ENCODE measurements around the gene BLM.
"Not testable (repeated sequence)": the region's sequence is repeated elsewhere in the genome, so short reads cannot be mapped to it uniquely, and the experiment has no call there.

BLM gene

DNA sequence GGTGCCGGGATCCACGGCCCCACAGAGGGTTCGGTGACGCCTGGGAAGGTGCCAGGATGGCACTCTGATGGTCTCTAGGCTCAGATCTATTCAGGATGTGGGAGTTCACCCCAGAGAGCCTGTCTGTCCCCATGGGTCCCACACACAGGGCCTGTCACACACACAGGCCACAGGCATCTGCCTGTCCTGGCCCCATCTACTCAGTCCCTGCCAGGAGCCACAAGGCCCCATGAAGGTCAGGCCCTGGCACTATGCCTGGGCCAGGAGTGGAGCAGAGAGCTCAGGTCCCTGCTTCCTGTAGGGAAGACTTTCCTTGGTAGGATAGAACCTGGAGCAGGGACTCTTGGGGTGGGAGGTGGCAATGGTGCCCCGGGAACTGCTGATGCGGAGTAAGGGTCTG is 102.2 kb downstream of the BLM start:
- Mint-ChIP-seq H3K4me3 (no peak overlapping the region), H3K4me1 (peaks cover 25% of the 10 kb centered on the region), H3K27ac (no peak overlapping the region), H3K36me3 (ENCODE audit: low read depth) (no peaks in the 10 kb centered on the region), H3K27me3 (ENCODE audit: low read depth, poor library complexity) (peaks cover 3% of the 10 kb centered on the region), H3K9me3 (no peaks in the 10 kb centered on the region)
- TF ChIP-seq, protein P1, sequence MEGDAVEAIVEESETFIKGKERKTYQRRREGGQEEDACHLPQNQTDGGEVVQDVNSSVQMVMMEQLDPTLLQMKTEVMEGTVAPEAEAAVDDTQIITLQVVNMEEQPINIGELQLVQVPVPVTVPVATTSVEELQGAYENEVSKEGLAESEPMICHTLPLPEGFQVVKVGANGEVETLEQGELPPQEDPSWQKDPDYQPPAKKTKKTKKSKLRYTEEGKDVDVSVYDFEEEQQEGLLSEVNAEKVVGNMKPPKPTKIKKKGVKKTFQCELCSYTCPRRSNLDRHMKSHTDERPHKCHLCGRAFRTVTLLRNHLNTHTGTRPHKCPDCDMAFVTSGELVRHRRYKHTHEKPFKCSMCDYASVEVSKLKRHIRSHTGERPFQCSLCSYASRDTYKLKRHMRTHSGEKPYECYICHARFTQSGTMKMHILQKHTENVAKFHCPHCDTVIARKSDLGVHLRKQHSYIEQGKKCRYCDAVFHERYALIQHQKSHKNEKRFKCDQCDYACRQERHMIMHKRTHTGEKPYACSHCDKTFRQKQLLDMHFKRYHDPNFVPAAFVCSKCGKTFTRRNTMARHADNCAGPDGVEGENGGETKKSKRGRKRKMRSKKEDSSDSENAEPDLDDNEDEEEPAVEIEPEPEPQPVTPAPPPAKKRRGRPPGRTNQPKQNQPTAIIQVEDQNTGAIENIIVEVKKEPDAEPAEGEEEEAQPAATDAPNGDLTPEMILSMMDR (IDR thresholded peaks at IDR 0.05) = no peak
- DNase-seq = no peak

DNA sequence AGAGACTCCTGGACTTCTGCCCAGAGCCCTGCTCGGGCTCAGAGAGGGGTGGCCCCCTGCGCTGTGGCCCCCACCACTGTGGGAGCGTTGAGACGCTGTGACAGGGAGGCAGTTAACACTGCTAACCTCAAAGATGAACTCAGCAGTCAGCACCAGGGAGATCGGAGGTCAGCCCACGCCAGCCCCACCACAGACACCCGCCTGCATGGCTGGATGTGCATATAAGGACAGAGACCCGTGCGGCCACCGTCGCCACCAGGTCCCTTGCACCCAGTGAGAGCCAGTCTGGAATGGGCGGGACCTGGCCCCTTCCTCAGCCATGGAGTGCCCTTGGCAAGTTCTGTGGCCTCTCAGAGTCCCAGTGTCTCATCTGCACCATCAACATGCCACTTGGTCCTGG is 102.7 kb downstream of the BLM start:
- Mint-ChIP-seq H3K27me3 (ENCODE audit: low read depth, poor library complexity) (peaks cover 3% of the 10 kb centered on the region), H3K9me3 (peaks cover 1% of the 10 kb centered on the region), H3K4me3 (no peak overlapping the region), H3K4me1 (peaks cover 25% of the 10 kb centered on the region), H3K27ac (no peak overlapping the region), H3K36me3 (ENCODE audit: low read depth) (no peaks in the 10 kb centered on the region)
- DNase-seq = no peak
- TF ChIP-seq, protein P1 (IDR thresholded peaks at IDR 0.05) = no peak

DNA sequence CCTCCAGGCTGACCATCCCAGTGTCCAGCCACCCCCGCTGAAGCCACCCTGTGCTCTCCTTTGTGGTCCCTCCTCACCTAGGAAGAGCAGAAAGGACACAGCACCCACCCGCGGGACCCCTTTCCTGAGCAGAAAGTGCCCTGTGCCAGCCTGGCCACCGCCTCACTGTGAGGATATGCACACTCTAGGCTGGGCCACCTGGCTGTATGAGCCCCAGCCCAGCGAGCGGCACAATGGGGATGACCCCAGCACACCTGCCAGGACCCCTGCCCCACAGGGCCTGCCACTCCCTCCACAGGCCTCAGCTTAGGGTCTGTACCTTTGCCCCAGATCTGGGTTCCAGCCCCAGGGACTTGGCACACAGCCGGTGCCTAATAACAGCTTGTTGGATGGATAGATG is 103.3 kb downstream of the BLM start:
- Mint-ChIP-seq H3K4me3 (no peak overlapping the region), H3K4me1 (peaks cover 25% of the 10 kb centered on the region), H3K36me3 (ENCODE audit: low read depth) (no peaks in the 10 kb centered on the region), H3K9me3 (peaks cover 3% of the 10 kb centered on the region), H3K27ac (no peak overlapping the region), H3K27me3 (ENCODE audit: low read depth, poor library complexity) (peaks cover 3% of the 10 kb centered on the region)
- no peak for DNase-seq
- TF ChIP-seq, protein P1 (IDR thresholded peaks at IDR 0.05) = no peak

DNA sequence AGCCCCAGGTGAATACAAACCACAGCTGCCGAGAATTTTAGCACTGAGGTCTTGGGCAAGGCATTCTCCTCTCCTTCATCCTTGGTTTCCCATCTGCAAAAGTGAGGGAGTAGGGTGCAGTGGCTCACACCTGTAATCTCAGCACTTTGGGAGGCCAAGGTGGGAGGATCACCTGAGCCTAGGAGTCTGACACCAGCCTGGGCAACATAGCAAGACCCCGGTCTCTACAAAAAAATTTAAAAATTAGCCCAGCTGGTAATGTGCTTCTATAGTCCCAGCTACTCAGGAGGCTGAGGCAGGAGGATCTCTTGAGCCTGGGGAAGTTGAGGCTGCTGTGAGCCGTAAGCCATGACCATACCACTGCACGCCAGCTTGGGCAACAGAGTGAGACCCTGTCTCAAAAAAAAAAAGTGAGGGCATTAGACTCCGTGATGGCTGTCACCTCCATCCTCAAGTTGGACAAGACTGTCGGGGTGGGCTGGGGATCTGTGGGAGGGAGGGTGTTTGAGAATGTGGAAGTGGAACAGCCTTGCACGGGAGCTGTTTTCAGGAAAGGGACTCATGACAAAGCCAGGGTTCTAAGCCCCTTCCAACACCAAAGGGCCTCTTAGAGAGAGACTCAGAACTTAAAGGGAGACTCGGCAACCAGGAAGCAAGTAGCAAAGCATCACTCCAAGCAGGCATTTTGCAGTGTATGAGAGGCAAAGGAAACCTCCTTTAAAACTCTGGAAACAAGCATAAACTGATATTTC is 105.2 kb downstream of the BLM start:
- TF ChIP-seq, protein P1 (IDR thresholded peaks at IDR 0.05) = no peak
- H3K4me3 Mint-ChIP-seq = no peak overlapping the region

DNA sequence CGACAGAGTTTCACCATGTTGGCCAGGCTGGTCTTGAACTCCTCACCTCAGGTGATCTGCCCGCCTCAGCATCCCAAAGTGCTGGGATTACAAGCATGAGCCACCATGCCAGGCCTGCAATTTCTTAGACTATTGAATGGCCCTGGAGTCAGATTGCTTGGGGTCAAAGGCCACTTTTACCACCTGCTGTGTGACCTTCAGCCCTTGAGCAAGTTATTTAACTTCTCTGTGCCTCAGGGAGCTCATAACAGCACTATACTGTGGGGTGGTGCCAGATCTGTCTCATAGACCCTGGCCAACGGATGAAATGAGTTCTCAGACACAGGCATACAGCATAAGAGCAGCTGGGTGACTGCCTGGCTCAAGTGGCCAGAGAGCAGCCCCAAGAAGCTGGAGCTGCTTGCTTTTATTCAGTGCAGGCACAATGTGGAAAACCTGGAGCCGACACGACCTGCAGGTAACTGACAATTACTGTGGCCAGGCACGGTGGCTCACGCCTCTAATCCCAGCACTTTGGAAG is 106.4 kb downstream of the BLM start:
- no peak for DNase-seq
- peaks cover 31% of the 10 kb centered on the region for H3K4me1 Mint-ChIP-seq
- H3K4me3 Mint-ChIP-seq = no peak overlapping the region
- peaks cover 3% of the 10 kb centered on the region for H3K27me3 Mint-ChIP-seq (ENCODE audit: low read depth, poor library complexity)
- no peaks in the 10 kb centered on the region for H3K36me3 Mint-ChIP-seq (ENCODE audit: low read depth)
- TF ChIP-seq, protein P1 (IDR thresholded peaks at IDR 0.05) = no peak
- H3K27ac Mint-ChIP-seq = no peak overlapping the region
- H3K9me3 Mint-ChIP-seq = peaks cover 9% of the 10 kb centered on the region

More for the DNA sequence above, 105.2 kb downstream of the BLM start:
- Mint-ChIP-seq H3K9me3 (peaks cover 9% of the 10 kb centered on the region), H3K27ac (no peak overlapping the region), H3K4me1 (peaks cover 25% of the 10 kb centered on the region), H3K36me3 (ENCODE audit: low read depth) (no peaks in the 10 kb centered on the region), H3K27me3 (ENCODE audit: low read depth, poor library complexity) (peaks cover 3% of the 10 kb centered on the region)
- DNase-seq = no peak

DNA sequence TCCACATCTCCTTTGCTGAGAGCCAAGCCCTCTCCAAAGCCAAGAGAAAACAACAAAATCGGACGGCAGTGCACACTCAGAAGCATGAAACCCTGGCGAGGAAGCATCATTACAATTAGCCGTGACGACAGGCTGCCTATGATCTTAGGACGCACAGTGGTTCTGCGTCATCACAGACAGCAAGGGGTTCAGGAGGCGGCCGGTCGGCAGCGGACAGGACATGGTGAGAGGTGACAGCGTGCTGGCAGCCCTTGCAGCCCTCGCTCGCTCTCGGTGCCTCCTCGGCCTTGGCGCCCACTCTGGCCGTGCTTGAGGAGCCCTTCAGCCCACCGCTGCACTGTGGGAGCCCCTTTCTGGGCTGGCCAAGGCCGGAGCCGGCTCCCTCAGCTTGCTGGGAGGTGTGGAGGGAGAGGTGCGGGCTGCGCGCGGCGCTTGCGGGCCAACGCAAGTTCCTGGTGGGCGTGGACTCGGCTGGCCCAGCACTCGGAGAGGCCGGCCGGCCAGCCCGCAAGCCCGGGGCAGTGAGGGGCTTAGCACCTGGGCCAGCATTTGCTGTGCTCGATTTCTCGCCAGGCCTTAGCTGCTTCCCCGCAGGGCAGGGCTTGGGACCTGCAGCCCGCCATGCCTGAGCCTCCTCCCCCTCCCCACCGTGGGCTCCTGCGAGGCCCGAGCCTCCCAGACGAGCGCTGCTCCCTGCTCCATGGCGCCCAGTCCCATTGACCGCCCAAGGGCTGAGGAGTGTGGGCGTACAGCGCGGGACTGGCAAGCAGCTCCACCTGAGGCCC is 108.2 kb downstream of the BLM start:
- not testable (repeated sequence) for H3K9me3 Mint-ChIP-seq; H3K4me3 Mint-ChIP-seq; H3K36me3 Mint-ChIP-seq (ENCODE audit: low read depth); H3K27ac Mint-ChIP-seq; DNase-seq
- peaks cover 35% of the 10 kb centered on the region for H3K4me1 Mint-ChIP-seq
- H3K27me3 Mint-ChIP-seq (ENCODE audit: low read depth, poor library complexity) = peaks cover 12% of the 10 kb centered on the region

DNA sequence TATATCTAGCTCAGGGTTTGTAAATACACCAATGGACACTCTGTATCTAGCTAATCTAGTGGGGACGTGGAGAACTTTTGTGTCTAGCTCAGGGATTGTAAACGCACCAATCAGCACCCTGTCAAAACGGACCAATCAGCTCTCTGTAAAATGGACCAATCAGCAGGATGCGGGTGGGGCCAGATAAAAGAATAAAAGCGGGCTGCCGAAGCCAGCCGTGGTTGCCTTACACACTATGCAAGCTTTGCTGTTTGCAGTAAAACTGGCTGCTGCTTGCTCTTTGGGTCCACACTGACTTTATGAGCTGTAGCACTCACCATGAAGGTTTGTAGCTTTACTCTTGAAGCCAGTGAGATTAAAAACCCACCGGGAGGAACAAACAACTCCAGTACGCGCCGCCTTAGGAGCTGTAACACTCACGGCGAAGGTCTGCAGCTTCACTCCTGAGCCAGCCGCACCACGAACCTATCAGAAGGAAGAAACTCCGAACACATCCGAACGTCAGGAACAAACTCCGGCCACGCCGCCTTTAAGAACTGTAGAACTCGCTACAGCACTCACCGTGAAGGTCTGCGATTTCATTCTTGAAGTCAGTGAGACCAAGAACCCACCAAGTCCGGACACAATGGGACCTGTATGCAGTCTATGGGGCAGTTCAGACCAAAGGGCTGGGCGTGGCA is 109.2 kb downstream of the BLM start:
- Mint-ChIP-seq H3K4me1 (peaks cover 36% of the 10 kb centered on the region), H3K27me3 (ENCODE audit: low read depth, poor library complexity) (peaks cover 12% of the 10 kb centered on the region)
- not testable (repeated sequence) for DNase-seq; H3K9me3 Mint-ChIP-seq; H3K4me3 Mint-ChIP-seq; H3K27ac Mint-ChIP-seq; H3K36me3 Mint-ChIP-seq (ENCODE audit: low read depth)

Measured in nephron progenitor cell (in vitro differentiated cells).